Endometrium (tissue), 2 donors: ENCODE data around the gene ATP5PB.

Source experiments
- FAIRE-seq: peaks from 2 replicates; lab custom pipeline; 2012; peaks lifted over from hg19 to GRCh38; lab: Jason Lieb, UNC
- donor health status: control.
- donor health status: control.

Gene ATP5PB

GRCh38 chr1:111507411-111508201, 58.3 kb downstream of the ATP5PB start:
- no peak for FAIRE-seq

GRCh38 chr1:111509997-111510375, 60.7 kb downstream of the ATP5PB start:
- no peak for FAIRE-seq

DNA sequence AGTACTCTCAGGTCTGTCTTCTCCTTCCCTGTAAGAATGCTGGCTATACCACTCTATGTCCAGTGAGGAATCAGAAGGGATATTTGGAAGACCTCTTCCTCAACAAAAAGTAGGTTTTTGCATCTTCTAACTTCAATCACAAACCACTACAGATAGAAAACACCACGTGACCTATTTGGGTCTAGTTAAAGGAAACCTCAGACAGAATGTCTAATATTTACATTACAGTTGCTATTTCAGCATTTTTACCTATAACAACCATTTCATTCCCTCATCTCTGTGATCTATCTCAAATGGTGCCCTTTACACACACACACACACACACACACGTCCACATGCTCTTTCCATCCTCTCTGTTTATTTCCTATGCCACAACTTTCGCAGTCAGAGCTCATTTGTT, 62.1 kb downstream of the ATP5PB start:
- no peak for FAIRE-seq
